NCI-H1694 treated with DMSO at 0.1 percent for 48 hours (cell line): Measurements from ENCODE around the gene RBM3.
"Not testable (repeated sequence)": the region's sequence is repeated elsewhere in the genome, so short reads cannot be mapped to it uniquely, and the experiment has no call there.

Experiments used
- DNase-seq: peaks from one replicate; lab custom pipeline; 2025; lab: John Stamatoyannopoulos, UW

RBM3 gene

GRCh38 chrX:48574270-48575266, at the start of gene RBM3:
RBM3 (plus strand) TSS chrX:48574484; CDS start chrX:48575181, 697 bp downstream.
- peak; percentile 89 for DNase-seq

GRCh38 chrX:48525853-48526252, 48.4 kb upstream of the RBM3 start:
- not testable (repeated sequence) for DNase-seq

- no peak for DNase-seq
These were observed 43.5 kb upstream of the RBM3 start for GRCh38 chrX:48530736-48531135.

GRCh38 chrX:48531358-48531959, 42.8 kb upstream of the RBM3 start:
- no peak for DNase-seq

- no peak for DNase-seq
These were observed 42.1 kb upstream of the RBM3 start for GRCh38 chrX:48532161-48532560.

- DNase-seq: no peak
These were observed 41.1 kb upstream of the RBM3 start for GRCh38 chrX:48533165-48533564.

- no peak for DNase-seq
These were observed 35.5 kb upstream of the RBM3 start for GRCh38 chrX:48538641-48539344.

- DNase-seq: peak; percentile 88
These were observed 34.8 kb upstream of the RBM3 start, which contains the start of gene TBC1D25 for GRCh38 chrX:48539345-48540027. TBC1D25 (plus strand) TSS chrX:48539714; CDS start chrX:48539798, 84 bp downstream.

GRCh38 chrX:48540028-48540375, 34.3 kb upstream of the RBM3 start:
- no peak for DNase-seq

GRCh38 chrX:48540480-48540879, 33.8 kb upstream of the RBM3 start:
- no peak for DNase-seq

- DNase-seq: no peak
These were observed 33.0 kb upstream of the RBM3 start for GRCh38 chrX:48541140-48541814.

- no peak for DNase-seq
These were observed 25.4 kb upstream of the RBM3 start for GRCh38 chrX:48548871-48549270.

GRCh38 chrX:48555731-48556325, 18.5 kb upstream of the RBM3 start:
- not testable (repeated sequence) for DNase-seq

GRCh38 chrX:48558271-48558670, 16.0 kb upstream of the RBM3 start:
- DNase-seq: no peak

- no peak for DNase-seq
These were observed 14.6 kb upstream of the RBM3 start for GRCh38 chrX:48559636-48560035.

- no peak for DNase-seq
These were observed 14.2 kb upstream of the RBM3 start for GRCh38 chrX:48560056-48560455.

GRCh38 chrX:48560681-48561080, 13.6 kb upstream of the RBM3 start:
- DNase-seq: no peak

GRCh38 chrX:48569958-48570357, 4.3 kb upstream of the RBM3 start:
- no peak for DNase-seq

- no peak for DNase-seq
These were observed 504 bp upstream of the RBM3 start for GRCh38 chrX:48573690-48574269.

GRCh38 chrX:48575642-48576041, 1.4 kb downstream of the RBM3 start:
- no peak for DNase-seq

GRCh38 chrX:48576108-48576507, 1.8 kb downstream of the RBM3 start:
- DNase-seq: no peak
